ENCODE data around the gene SLC8B1.

Gene SLC8B1

GRCh38 chr12:113334786-113335539 lies at the start of gene SLC8B1:
TSS of gene SLC8B1 (minus strand) at chr12:113335109. CDS start at chr12:113332878, 2,231 bp downstream.
- DNase-seq: peak; percentile 87

GRCh38 chr12:113382206-113382605 lies 47.3 kb upstream of the SLC8B1 start:
- no peak for DNase-seq

GRCh38 chr12:113381220-113381619 lies 46.3 kb upstream of the SLC8B1 start:
- no peak for DNase-seq

- no peak for DNase-seq
Observed at GRCh38 chr12:113378291-113378690, 43.4 kb upstream of the SLC8B1 start.

- DNase-seq: no peak
Observed at GRCh38 chr12:113374823-113375428, 40.0 kb upstream of the SLC8B1 start.

- no peak for DNase-seq
Observed at GRCh38 chr12:113373969-113374368, 39.1 kb upstream of the SLC8B1 start.

- DNase-seq: no peak
Observed at GRCh38 chr12:113373440-113373839, 38.5 kb upstream of the SLC8B1 start.

- no peak for DNase-seq
Observed at GRCh38 chr12:113372371-113372770, 37.5 kb upstream of the SLC8B1 start.

- DNase-seq: no peak
Observed at GRCh38 chr12:113371808-113372207, 36.9 kb upstream of the SLC8B1 start.

GRCh38 chr12:113370923-113371682 lies 36.2 kb upstream of the SLC8B1 start:
- no peak for DNase-seq

GRCh38 chr12:113369391-113369985 lies 34.6 kb upstream of the SLC8B1 start:
- DNase-seq: no peak

- DNase-seq: no peak
Observed at GRCh38 chr12:113368331-113368730, 33.4 kb upstream of the SLC8B1 start.

- no peak for DNase-seq
Observed at GRCh38 chr12:113366827-113367226, 31.9 kb upstream of the SLC8B1 start.

GRCh38 chr12:113365639-113366395 lies 30.9 kb upstream of the SLC8B1 start:
- no peak for DNase-seq

- DNase-seq: no peak
Observed at GRCh38 chr12:113364698-113365097, 29.8 kb upstream of the SLC8B1 start.

GRCh38 chr12:113361574-113362370 lies 26.9 kb upstream of the SLC8B1 start:
- DNase-seq: no peak

- no peak for DNase-seq
Observed at GRCh38 chr12:113359939-113360748, 25.2 kb upstream of the SLC8B1 start.

- no peak for DNase-seq
Observed at GRCh38 chr12:113359133-113359938, 24.4 kb upstream of the SLC8B1 start.

GRCh38 chr12:113358381-113359132 lies 23.6 kb upstream of the SLC8B1 start, which contains the start of gene PLBD2:
TSS of gene PLBD2 (plus strand) at chr12:113358587. CDS start at chr12:113358601, 14 bp downstream.
- peak; percentile 94 for DNase-seq

Measured in stimulated activated CD4-positive, alpha-beta T cell treated with anti-CD3 and anti-CD28 coated beads, Interleukin-4, amount 100 ng/mL, for 24 hours (primary cell).